Endothelial cell of hepatic sinusoid (primary cell): ENCODE results near the gene NINL.

Source experiments
- in situ Hi-C: cut with HindIII; loops from 2 replicates; pipeline ENCODE4 v1.10.0; 2017; ENCODE audit warnings: low sequenced_read_pairs

NINL gene

DNA sequence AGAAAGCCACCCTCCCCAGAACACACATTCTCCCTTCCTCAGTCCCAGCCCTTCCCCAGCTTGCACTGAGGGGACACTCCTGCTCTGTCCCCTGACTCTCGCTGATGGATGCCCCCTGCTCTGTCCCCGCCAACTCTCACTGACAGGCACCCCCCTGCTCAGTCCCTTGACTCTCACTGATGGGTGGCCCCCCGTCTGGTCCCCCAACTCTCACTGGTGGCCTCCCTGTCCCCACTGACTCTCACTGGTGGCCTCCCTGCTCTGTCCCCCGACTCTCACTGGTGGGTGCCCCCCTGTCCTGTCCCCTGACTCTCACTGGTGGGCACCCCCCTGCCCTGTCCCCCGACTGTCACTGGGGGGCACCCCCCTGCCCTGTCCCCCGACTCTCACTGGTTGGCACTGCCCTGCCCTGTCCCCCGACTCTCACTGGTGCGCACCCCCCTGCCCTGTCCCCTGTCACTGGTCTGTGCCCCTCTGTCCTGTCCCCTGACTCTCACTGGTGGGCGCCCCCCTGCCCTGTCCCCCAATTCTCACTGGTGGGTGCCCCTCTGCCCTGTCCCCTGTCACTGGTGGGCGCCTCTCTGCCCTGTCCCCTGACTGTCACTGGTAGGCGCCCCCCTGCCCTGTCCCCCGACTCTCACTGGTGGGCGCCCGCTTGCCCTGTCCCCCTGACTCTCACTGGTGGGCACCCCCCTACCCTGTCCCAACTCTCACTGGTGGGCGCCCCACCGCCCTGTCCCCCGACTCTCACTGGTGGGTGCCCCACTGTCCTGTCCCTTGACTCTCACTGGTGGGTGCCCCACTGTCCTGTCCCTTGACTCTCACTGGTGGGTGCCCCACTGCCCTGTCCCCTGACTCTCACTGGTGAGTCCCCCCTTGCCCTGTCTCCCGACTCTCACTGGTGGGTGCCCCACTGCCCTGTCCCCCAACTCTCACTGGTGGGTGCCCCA, 116.9 kb downstream of the NINL start:
- in situ Hi-C loops: no loop called here

DNA sequence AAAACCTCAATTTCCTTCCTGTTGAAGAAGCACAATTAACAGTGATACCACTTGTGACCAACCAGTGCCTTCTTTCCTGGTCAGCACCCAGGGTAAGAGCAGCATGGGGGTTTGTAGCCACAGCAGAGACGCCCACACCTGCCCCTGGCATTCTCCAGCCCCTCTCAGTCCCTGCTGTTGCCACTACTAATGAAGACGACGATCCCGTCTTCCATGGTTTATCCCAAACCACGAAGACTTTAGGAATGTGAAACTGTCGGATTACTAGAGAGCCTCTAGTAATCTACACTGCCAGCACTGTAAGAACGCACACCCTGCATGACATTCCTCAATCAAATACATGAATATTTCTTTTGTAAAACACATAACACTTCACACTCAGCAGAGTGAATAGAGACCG, 117.9 kb downstream of the NINL start:
- in situ Hi-C loops: no loop called here

DNA sequence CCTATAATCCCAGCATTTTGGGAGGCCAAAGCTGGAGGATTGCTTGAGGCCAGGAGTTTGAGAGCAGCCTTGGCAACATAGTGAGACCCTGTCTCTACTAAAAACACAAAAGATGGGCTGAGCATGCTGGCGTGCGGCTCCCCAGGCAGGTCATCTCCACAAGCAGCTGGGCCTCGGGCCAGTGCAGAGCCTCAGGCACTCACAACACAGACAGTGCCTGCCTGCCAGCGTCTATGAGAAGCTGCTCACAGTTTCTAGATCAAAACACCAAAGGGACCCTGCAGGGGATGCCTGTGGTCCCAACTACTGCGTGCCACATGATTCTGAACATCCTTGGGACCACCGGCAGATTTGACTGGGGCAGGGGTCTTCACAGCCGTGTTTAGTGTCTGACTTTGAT, 118.5 kb downstream of the NINL start:
- in situ Hi-C loops: no loop called here

DNA sequence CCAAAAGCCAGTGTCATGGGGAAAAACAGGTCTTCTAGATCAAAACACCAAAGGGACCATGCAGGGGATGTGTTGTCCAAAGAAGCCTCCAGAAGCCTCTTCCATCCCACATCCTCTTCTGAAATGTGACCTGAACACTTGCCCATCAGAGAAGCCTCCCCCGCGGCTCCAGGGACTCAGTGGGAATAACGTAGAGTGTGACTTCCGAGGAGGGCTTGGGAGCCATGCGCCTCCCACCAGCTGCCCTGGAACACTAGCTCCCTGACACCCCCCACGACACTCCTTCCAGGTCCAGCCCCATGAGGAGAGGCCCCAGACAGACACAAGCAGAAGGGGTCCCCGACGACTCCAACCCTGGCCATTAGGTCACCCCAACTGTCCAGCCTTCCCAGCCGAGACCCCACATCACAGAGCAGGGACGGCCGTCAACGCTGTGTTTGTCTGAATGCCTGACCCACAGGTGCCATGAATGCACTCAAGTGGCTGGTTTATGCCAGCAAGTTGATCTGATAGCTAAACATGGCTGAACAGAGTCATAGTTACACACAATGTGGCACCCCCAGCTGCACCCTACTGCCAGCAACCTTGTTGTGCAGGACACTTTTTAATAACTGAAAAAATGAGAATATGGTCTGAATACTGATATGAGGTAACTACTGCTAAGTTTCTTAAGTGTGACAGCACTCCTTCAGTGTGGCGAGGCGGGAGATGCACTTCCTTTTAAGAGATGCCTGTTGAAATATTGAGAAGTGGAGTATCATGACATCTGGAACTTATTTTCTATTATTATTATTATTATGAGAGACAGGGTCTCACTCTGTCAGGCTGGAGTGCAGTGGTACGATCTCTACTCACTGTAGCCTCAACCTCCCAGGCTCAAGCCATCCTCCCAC, 119.8 kb downstream of the NINL start:
- in situ Hi-C loops: no loop called here

DNA sequence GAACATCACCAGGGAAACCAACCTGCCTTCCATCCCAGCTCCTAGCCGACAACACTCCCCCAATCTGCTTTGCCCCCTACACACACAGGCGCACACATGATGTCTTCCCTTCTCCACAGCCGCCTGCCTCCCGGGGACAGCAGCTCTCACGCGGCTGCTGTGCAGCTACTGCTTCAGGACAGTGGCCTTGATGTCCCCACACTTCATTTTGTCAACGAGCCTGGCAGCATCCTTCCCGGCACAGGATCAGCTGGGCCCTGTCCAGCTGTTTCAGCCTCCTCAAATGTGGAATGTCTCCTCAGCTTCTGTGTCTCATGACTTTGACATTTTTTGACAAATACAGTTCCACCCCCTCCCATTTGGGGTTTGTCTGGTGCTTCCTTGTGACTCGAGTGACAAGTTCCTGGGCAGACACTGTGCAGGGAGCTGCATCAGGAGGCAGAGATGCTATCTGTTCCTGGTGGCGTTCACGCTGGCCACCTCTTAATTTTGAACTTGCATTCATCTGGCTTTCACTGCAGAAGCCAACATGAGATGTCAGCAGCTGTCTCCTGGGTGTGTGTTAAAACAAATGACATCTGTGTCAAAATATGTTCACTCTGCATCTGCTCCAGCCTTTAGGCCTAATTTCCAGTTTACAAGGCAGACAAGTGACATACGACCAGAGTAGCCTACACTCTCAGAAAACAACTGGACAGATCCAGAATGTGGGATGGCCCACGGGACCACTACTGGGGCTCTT, 120.7 kb downstream of the NINL start:
- in situ Hi-C loops: no loop called here

DNA sequence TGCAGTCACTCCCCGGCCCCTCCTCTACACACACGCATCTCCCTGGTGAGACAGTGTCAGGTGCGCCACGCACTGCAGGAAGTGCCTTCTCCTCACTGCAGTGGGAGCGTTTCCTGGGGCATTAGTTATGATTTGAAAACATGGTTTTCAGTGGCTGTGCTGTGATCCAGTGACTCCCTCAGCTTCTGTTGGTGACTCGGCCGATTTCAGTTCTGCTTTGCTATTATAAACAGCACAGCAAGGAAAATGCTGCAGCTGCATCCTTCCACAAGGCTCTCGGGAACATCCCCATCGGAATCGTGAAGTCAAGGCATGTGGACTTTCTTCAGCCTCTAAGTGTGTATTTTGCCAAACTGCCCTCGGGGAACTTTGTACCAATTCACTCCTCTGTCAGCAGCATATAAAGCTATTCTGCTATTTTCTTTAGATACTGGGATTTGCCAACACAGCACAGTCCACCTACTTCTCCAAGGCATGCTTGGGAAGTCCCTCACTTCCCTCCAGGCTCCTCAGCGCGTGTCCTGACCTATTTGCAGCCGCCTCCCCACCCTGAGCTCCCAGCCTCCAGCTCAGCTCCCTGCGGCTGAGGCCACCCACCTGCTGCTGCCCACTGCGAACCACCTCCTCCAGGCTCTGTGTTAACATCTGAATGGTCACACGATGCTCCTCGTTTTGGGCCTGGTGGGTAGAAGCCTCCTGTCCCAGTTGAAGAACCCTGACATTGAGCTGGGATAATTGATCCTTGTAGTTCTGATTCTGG, 123.4 kb downstream of the NINL start:
- in situ Hi-C loops: no loop called here

DNA sequence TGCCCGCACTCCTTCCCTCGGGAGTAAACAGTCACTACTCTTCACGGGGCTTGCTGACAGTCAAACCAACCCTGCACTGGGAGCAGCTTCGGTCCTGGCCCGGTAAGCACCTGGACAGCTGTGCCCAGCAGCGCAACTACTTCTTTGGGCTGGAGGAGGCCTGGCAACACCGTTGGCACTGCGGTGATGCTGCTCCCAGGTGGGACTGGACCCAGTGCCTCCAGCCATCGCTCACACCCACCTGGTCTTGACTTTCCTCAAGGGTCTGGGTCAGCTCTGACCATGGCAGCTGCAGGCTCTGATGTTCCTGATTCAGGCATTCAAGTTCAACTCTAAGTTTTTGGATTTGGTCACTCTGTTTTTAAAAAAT, 124.1 kb downstream of the NINL start:
- in situ Hi-C loops: no loop called here

DNA sequence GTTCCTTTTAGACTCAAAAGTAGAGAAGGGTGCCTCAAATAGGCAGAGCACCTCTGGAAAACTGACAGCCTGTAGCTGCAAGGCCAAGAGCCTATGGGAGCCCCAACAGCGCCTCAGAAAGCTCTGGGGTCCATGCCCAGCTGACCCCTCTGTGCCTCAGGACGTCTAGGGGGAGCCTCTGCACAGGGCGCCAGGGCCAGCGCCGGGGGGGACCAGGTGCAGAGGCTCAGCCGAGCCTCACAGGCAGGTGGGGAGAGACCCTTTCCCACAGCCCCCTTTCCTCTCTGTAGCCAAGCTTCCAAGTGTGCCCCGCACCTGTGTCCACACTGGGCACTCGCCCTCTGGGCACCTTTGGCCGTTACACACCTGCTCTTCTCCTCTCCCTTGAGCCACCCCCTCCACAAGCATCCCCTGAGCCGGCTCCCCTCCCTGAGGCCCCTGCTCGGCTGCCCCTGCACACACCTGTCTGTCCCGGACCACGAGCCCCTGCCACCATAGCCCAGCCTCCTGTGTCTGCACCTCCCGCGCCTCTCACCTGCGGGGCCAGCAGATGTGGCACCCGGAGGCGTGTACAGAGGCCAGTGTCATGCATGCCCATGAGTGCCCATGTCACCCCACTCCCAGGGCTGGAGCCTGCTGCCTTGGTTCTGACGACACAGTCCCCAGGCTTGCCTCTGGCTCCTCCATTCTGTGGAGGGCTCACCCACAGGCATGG, 124.6 kb downstream of the NINL start:
- in situ Hi-C loops: no loop called here

DNA sequence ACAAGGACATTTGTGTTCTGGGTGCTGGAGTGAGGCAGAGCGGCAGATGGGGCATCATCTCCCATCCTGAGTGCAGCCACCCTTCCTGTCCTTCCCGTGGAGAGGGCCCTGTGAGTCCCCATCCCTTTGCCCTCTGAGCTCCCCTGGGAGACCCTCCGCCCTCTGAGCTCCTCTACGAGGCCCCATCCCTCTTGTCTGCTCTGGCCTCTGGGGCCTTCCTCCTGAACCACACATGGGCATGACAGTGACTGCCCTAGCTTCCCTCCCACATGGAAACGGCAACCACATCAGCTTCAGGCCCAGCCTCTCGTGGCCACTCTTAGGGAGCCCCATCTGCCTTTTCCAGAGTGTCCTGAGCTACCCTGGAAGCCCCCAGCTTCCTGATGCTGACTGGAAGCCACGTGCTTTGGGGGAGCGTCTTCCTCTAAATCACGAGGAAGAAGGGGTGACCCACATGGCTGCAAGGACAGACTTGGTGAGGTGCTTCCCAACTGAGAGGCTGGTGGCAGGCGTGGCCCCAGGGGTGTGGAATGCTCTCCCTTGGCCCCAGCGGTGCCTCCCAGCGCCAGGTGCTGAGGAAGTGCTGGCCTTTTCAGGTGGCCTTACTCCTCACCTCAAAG, 125.3 kb downstream of the NINL start:
- in situ Hi-C loops: no loop called here

DNA sequence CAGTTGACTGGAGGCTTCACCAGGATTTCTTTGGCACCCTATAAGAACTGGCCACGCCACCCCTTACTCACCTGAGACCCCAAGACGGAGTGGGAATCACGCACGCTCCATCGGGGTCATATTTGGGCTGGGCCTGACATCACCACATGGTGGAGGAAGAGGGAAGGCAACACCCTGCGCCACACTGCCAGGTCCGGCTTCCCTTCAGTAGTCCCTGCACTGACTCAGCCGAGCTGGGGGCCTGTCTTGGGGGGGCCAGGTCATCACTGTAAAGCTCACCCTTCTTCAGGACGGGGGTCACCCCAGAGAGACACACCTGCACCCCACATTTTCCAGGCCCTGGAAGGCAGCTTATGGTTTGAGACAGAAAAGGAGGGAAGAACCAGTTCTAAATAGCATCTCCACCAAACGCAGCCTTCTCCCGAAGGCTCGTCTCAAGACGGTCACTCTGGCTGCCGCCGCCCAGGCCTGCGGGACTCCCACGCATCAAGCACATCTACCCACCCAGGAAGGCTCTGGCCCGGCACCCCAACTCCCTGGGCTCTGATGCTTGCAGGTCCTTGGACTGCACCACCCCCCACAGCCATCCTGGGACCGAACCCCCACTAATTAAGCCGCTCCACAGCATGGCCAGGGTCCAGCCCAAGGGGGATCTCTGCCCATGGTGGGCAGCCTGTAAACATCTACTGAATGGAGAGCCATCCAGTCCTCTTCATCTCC, 126.1 kb downstream of the NINL start:
- in situ Hi-C loops: no loop called here

DNA sequence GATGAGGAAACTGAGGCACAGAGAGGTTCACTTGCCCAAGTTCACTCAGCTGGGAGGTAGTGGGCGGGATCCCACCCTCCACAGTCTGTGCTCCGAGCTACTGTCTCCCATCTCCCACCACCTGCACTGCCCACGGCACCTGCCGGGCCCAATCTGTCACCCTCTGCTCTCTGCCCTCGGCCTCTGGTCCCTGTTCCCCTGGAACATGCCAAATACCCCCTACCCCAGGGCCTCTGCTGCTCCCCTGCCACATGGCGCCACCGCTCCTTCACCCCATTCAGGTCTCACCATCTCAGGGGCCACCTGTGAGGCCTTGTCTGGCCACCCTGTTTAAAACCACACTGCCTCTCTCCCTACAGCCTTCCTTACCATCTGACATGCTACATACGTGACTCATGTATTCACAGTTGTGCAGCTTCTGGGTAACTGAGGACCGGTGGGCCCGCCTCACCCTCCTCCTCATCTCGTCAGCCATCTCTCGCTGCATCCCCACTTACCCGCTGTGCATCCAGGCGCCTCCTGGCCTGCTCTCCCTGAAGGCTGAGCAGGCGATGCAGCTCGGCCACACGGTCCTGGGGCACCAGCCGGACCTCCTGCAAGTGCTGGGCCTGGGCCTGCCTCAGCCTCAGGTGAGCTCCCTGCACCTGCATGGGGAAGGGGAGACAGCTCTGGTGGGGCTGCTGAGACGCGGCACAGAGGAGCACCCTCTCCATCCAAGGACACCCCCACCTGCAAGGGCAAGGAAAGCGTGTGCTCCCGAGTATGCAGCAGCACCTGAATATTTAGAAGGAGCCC, 127.2 kb downstream of the NINL start:
- in situ Hi-C loops: no loop called here

DNA sequence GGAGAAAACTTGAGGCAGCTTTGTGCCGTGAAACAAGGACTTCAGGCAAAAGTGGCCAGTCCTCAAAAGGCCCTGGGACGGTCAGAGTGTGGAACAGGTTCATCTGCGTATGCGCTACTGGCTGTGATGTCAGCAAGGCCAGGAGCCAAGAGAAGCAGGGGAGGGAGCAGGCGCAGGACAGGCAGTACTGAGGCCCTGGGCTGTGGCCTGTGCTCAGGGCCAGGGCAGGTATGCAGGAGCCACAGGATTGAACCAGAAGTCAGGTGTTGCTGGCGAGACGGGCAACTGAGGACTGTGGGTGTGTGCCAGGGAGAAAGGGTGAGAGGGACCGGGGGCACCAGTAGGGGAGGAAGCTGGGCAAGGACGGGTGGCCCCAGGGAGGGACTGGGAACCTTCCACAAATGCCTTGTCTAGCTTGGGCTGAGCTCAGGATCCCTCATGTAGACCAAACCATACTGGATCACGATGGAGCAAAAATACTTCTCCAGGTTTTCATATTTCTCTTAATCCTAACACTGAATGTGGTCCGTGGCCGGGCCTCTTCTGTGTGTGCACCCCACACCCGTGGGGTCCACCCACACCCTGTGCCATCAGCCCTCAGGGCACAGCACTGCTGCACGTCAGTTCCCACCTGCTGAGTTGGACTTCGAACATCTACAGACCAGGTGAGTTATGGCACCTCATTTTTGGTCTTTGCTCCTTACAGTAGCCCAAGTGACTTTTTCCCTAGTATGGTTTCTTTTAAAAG, 131.0 kb downstream of the NINL start:
- in situ Hi-C loops: no loop called here

DNA sequence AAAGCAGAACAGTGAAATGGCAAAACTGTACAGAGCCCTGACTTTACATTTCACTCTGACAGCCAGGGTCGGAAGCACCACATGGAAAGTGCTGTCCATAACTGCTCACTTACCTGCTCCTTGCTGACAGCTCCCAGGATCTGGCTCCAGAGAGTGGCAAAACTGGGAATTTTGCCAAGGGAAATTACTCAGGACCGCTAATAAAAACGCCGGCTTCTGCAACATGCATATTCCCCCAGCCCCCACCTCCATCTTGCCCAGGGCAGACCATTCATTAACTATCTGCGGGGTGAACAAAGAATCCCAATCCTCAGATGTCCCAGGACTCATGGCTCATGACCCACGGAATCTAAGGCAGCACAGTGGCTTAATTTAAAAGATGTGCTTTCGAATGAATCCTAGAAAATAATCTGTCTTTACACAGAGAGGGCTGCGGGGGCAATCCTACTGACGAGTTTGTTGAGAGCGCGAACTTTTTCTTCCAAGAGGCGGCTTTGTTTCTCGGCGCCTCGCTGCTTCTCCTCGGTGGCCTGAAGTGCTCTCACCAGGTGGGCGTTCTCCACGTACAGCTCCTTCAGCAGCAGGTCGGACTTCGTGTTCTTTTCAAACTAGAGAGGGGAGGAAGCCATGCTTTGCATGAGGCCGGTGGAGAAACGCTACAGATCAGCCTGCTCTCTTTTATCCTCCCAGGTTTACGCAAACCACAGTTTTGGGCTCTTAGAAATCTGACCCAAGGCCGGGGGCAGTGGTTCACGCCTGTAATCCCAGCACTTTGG, 132.1 kb downstream of the NINL start:
- in situ Hi-C loops: no loop called here

DNA sequence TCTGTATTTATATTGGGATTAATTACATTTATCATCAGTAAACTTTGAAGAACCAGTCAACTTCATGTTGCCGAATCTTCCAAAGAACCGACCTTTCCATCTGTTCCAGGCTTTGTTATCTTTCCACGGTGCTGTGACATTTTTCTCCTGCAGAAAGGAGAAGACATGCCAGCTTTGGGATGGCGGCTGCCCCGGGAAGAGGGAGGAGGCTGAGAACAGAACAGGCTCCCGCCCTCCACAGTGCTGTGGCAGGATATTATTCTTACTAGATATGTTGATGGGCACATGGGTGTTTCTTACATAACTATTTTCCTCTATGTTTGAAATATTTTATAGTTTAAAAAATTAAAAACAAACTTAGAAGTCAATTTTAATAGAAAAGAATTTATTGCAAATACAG, 133.0 kb downstream of the NINL start:
- in situ Hi-C loops: no loop called here

DNA sequence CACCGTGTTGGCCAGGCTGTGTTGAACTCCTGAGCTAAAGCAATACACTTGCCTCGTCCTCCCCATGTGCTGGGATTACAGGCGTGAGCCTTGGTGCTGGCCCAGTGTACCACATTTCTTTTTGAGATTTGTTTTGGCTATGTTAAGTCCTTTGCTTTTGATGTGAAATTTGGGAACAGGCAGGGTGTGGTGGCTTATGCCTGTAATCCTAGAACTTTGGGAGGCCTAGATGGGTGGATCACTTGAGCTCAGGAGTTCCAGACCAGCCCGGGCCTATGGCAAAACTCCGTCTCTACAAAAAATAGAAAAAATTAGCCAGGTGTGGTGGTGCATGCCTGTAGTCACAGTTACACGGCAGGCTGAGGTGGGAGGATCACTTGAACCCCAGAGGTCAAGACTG, 137.7 kb downstream of the NINL start:
- in situ Hi-C loops: no loop called here

DNA sequence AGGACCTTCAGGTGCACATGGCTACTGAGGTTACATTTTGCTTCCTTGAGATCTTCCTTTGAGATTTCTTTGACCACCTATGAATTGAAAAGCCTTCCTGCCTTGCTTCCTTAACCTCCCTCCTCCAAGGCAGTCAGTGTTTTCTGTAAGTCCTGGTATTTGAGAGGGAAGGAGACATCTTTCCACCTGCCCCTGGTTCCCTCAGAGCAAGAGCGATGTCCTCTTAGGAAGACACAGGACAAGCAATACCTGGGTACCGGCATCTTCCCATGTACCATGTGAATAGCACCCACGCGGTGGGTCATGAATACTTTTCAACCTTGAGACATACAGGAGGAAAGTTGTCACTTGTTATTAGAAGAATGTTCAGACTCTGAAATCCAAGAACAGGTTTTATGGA, 140.8 kb downstream of the NINL start:
- in situ Hi-C loops: no loop called here

DNA sequence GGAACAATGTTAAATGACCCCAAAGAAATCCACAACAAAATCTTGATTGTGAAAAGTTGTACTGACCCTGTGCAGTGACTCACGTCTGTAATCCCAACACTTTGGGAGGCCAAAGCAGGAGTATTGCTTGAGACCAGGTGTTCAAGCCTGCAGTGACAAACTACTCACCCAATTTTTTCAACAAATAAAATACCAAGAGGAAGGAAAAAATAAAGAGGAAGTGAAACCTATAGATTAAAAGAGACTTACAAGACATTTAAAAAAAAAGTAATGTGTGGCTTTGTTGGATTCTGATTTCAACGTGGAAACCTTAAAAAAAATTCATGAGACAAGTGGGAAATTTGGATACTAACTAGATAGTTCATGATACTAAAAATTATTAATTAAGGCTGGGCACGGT, 146.0 kb downstream of the NINL start:
- in situ Hi-C loops: no loop called here
